GM04504 (cell line): Measurements from ENCODE around the gene MYO16.
A peak's percentile ranks its signal among the peaks of the same experiment; 100 is the strongest.
"Not testable (repeated sequence)": the region's sequence is repeated elsewhere in the genome, so short reads cannot be mapped to it uniquely, and the experiment has no call there.

Experiments
- DNase-seq: peaks from one replicate; pipeline ENCODE4 v3.0.0-alpha.2; 2012; ENCODE audit warnings: low read depth

MYO16 gene

GRCh38 chr13:108895220-108895704 lies 265.9 kb downstream of the MYO16 start:
- DNase-seq, result no peak

GRCh38 chr13:108897955-108898354 lies 268.5 kb downstream of the MYO16 start:
- no peak for DNase-seq

DNA sequence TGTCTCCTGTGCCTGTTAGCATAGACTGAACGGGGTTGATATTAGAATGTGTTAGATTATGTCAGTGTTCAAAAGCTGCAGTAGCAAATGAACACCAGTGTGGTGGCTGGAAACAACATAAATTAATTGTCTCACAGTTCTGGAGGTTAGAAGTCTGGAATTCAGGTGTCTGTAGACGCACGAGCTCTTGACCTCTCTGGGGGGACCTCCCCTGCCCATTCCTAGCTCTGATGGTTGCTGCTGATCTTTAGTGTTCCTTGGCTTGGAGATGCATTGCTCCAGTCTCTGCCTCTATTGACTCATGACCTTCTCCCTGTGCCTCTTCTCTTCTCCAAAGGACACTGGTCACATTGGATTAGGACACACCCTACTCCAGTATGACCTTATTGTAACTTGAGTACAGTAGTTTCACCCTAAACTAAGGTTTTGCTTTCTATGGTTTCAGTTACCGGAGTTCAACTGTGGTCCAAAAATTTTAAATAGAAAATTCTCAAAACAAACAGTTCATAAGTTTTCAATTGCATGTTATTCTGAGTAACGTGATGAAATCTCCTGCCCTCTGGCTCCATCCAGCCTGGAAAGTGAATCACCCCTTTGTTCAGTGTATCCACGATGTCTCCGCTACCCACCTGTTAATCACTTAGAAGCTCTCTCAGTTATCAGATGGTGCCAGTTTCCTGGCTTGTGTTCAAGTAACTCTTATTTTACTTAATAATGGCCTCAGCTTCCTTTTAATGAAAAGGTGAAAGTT lies 273.2 kb downstream of the MYO16 start:
- no peak for DNase-seq

DNA sequence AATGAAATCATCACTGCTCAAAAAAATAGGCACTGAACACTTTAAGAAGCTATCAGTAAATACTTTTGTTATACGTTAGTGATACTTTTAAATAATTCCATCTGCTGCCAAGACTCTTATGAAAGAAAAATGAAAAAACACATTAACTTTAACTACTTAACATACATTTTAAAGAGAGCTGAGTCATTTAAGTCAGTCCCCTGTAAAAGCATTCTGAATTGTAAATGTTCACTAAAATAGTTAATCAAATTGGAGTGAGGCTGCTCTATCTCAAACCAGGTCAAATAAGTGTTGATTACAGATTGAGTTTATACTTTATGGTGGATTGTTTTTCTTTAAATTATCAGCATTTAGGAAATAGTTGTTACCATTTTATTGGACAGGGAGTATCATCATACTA lies 274.2 kb downstream of the MYO16 start:
- DNase-seq, result no peak

DNA sequence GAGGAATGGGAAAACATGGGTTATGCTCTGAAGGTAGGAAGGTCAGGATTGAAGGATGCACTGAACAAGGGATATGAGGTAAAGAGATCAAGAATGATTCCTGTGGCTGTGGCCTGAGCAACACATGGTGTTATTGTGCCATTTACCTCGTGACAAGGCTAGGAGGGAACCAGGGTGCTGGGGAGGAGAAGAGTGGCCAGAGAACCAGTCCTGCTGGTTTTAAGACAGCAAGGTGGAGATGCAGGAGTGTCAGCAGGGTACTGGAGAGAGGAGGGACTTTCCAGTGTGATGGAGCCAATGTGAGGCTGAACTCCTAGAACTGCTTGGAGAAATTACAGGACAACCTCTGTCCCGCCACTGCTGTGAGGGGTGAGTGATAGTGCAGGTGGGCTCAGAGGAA lies 282.4 kb downstream of the MYO16 start:
- no peak for DNase-seq

- DNase-seq, result not testable (repeated sequence)
Observed at GRCh38 chr13:108913731-108914130, 284.3 kb downstream of the MYO16 start.

GRCh38 chr13:108915095-108915633 lies 285.8 kb downstream of the MYO16 start:
- no peak for DNase-seq

DNA sequence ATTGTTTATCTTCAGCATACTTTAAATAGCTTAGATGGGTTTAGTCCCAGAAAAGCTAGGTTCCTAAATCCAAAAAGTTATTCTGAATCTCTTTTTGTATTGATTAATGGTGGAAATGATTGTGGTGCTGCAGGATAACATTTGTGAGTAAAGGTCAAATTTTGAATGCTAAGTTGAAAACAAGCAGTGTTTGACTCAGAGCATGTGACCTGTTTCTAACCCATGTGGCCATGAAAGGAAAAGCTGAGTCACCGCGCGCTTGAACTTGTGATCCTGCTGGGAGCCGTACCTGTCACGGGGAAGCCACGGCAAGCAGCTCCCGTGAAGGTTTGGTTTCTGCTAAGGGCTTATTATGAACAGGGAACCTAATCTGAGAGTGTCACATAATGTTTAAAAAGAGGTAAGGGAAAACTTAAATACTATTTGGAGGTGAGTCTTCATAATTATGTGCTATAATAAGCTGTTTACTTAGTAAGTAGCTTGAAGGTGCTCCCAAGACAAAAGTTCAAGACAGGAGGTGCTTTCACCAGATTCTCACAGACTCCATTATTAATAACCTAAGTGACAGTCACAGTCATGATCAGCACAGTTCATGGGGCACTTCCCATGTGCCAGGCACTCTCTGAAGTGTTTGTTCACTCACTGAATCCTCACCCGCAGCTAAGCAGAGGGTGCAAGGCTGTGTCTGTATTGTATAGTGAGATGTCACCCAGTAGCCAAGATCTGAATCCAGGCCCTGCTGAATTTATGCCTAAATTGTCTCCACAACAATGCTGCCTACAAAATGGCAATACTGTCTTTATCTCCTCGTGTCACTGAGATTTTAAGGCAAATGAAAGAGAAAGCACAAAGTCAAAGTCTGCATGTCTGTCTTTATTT lies 286.5 kb downstream of the MYO16 start:
- peak; percentile 50 for DNase-seq

DNA sequence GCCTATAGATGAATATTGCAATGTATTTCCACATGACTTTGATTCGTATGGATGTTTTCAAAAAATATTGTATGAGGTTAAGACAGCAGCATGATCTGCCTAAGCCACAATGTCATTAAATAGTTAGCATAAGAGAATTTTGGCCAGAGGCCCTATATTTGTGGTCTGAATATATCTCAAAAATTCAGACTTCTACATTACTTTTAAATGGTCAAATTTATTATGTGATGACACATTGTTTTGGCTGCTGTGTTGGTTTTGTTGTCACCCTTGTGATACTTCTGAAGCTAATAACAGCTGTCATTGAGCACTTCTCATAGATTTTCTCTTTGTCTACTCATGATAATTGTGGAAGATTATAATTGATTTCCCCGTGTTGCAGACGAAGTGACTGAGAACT lies 288.2 kb downstream of the MYO16 start:
- DNase-seq, result peak; percentile 46

- DNase-seq, result no peak
Observed at GRCh38 chr13:108919036-108919907, 289.9 kb downstream of the MYO16 start.

GRCh38 chr13:108920137-108920536 lies 290.7 kb downstream of the MYO16 start:
- DNase-seq, result no peak

GRCh38 chr13:108921238-108921637 lies 291.8 kb downstream of the MYO16 start:
- DNase-seq, result no peak

DNA sequence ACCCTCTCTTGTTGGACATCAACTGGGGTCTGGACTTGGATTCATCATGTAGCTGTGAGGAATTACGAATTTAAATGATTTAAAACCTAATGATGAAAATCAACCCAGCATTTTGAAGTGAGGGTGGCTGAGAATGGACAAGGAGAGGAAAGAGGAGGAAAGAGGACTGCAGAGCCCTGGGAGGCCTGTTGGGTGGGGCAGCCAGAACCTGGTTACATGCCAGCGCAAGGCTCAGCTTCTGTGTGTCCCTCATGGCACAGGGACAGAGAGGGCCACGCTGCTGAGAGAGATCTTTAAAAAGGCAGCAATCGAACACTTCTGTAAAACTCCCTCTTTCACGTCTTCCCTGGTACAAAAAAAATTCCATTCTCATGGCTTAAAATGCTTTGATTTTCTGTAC lies 292.7 kb downstream of the MYO16 start:
- no peak for DNase-seq

- DNase-seq, result no peak
Observed at GRCh38 chr13:108923386-108924047, 294.1 kb downstream of the MYO16 start.

- DNase-seq, result no peak
Observed at GRCh38 chr13:108924134-108924533, 294.7 kb downstream of the MYO16 start.

GRCh38 chr13:108924541-108924940 lies 295.1 kb downstream of the MYO16 start:
- DNase-seq, result no peak

GRCh38 chr13:108925070-108925469 lies 295.7 kb downstream of the MYO16 start:
- no peak for DNase-seq

DNA sequence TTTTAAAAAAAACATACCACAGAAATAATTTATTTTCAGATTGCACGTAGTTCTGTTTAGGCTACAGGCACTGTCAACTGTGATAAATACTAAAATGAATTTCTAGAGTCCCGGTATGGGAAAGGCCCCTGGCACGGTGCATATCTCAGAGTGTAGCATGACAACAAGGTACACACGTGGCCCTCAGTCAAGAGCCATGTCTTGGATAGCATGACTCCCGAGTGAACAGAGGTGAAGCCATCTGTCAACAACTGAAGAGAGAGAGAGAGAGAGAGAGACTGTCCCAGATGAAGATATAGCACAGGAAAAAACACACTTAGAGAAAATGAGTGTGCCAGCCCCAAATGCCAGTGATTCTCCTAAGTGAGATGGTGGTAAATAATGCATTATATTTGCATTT lies 297.5 kb downstream of the MYO16 start:
- DNase-seq, result no peak

- no peak for DNase-seq
Observed at GRCh38 chr13:108927615-108928014, 298.2 kb downstream of the MYO16 start.

DNA sequence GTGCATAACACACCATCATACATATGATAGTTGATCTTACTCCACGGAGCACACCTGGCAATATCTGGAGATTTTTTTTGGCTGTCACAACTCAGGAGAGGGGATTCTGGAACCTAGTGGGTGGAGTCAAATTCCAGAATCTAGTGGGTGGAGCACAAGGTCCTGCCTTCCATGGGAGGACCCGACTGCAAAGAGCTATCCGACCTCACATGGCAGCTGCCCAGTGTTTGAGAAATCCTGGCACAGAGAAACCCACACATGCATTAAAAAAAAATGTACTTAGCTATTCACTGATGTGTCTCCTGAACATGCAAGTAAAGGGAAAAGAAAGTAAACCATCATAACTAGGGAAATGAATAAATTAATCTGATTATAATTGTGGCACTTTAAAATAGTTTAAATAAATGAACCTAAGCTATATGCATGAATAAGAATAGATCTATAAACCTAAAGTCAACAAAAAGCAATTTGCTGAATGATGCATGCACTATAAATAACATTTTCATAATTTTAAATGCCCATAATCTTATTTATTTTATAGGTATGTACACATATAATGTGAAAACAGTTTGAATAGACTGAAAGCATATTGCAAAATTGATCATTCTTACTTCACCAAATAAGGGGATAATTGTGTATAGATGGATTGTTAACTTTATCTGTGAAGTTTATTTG lies 300.3 kb downstream of the MYO16 start:
- no peak for DNase-seq

DNA sequence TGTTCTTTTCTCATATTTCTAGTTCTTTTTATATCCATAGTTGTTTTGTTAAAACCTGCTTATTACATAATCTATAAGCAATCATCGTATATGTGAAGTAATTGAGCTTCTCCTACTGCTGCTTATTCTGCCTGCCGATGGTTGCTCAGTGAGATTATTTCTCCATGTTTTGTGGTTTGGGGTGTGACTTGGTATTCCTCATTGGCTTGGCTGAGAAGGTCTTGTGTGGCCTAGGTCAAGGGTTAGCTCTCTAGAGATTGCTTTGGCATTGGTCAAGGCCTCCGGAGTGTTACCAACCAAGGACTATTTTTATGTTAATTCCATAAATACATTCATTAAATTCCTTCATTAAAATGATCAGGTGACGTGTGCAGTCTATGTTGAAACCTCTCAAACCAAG lies 302.8 kb downstream of the MYO16 start:
- DNase-seq, result no peak
